Measurements from ENCODE around the gene SOX12.

Gene SOX12

GRCh38 chr20:301886-302848 is 23.2 kb upstream of the SOX12 start:
- DNase-seq, result no peak

GRCh38 chr20:305745-306144 is 19.6 kb upstream of the SOX12 start:
- DNase-seq, result no peak

GRCh38 chr20:308427-309038 is 16.8 kb upstream of the SOX12 start:
- no peak for DNase-seq

GRCh38 chr20:309306-309840 is 16.0 kb upstream of the SOX12 start:
- DNase-seq, result no peak

GRCh38 chr20:309841-310644 is 15.3 kb upstream of the SOX12 start:
- DNase-seq, result peak; percentile 94

- DNase-seq, result no peak
Measured at GRCh38 chr20:310645-311044, 14.7 kb upstream of the SOX12 start.

- no peak for DNase-seq
Measured at GRCh38 chr20:311609-312008, 13.7 kb upstream of the SOX12 start.

- DNase-seq, result no peak
Measured at GRCh38 chr20:312067-312466, 13.3 kb upstream of the SOX12 start.

GRCh38 chr20:312866-313265 is 12.5 kb upstream of the SOX12 start:
- no peak for DNase-seq

GRCh38 chr20:313402-313801 is 11.9 kb upstream of the SOX12 start:
- no peak for DNase-seq

GRCh38 chr20:313948-314347 is 11.4 kb upstream of the SOX12 start:
- DNase-seq, result no peak

GRCh38 chr20:316316-317068 is 8.9 kb upstream of the SOX12 start:
- no peak for DNase-seq

- DNase-seq, result peak; percentile 98
Measured at GRCh38 chr20:324177-325044, 941 bp upstream of the SOX12 start.

GRCh38 chr20:325889-326644 is 715 bp downstream of the SOX12 start:
- peak; percentile 84 for DNase-seq

- DNase-seq, result no peak
Measured at GRCh38 chr20:326645-327185, 1.4 kb downstream of the SOX12 start.

- DNase-seq, result peak; percentile 94
Measured at GRCh38 chr20:327186-328026, 2.1 kb downstream of the SOX12 start.

GRCh38 chr20:328027-328974 is 2.9 kb downstream of the SOX12 start:
- peak; percentile 32 for DNase-seq
